Liver (tissue), 9 donors: ENCODE results near the gene IL26. TPM values are rescaled to one million over a fixed set of nuclear protein-coding genes. Genes with fewer than 3 reads are reported as not detected.

Experiments used
- DNase-seq: peaks from one replicate; pipeline ENCODE4 v3.0.0-alpha.2; 2017; ENCODE audit warnings: low spot score
- H3K27ac ChIP-seq, 2 donors: one replicate each; pipeline ENCODE4 v1.7.0; 2013; ENCODE audit warnings: inconsistent platforms in 2 of 2, low read length in 2 of 2, control low read depth in 1 of 2, low read depth in 1 of 2, mild to moderate bottlenecking in 1 of 2
- H3K27me3 ChIP-seq, 4 donors: one replicate each; pipeline versions ENCODE4 v1.6.1 to v1.7.0; 2013; ENCODE audit warnings: low read length in 3 of 4, inconsistent platforms in 1 of 4, mild to moderate bottlenecking in 1 of 4, moderate library complexity in 1 of 4; ENCODE audit not compliant: control insufficient read depth in 4 of 4, insufficient read depth in 4 of 4
- H3K36me3 ChIP-seq, 4 donors: one replicate each; pipeline versions ENCODE4 v1.6.1 to v1.7.0; 2013; ENCODE audit warnings: low read length in 3 of 4, mild to moderate bottlenecking in 3 of 4, low read depth in 1 of 4, moderate library complexity in 1 of 4; ENCODE audit not compliant: control insufficient read depth in 4 of 4, insufficient read depth in 3 of 4
- H3K4me1 ChIP-seq, 4 donors: one replicate each; pipeline versions ENCODE4 v1.6.1 to v1.7.0; 2013; ENCODE audit warnings: low read length in 3 of 4, mild to moderate bottlenecking in 3 of 4, moderate library complexity in 1 of 4; ENCODE audit not compliant: control insufficient read depth in 4 of 4, insufficient read depth in 4 of 4
- H3K4me3 ChIP-seq, 3 donors: one replicate each; pipeline versions ENCODE4 v1.6.1 to v1.7.0; 2013; ENCODE audit warnings: low read length in 3 of 3, control low read depth in 1 of 3, low read depth in 1 of 3, mild to moderate bottlenecking in 1 of 3
- H3K9ac ChIP-seq, 2 donors: one replicate each; pipeline ENCODE4 v1.7.0; 2013; ENCODE audit warnings: low read length in 2 of 2, mild to moderate bottlenecking in 2 of 2, moderate library complexity in 2 of 2, control low read depth in 1 of 2, low read depth in 1 of 2
- H3K9me3 ChIP-seq, 4 donors: one replicate each; pipeline versions ENCODE4 v1.6.1 to v1.7.0; 2013; ENCODE audit warnings: low read length in 3 of 4; ENCODE audit not compliant: control insufficient read depth in 4 of 4
- EGR1 ChIP-seq, 2 donors: IDR thresholded peaks; 2 replicates each; pipeline ENCODE4 v1.6.1; 2016 to 2018; ENCODE audit warnings: antibody characterized with exemption in 2 of 2, low read depth in 2 of 2
- FOXA1 ChIP-seq: IDR thresholded peaks from 2 replicates; pipeline ENCODE4 v1.6.1; 2016; ENCODE audit warnings: antibody characterized with exemption
- FOXA2 ChIP-seq: IDR thresholded peaks from 2 replicates; pipeline ENCODE4 v1.6.1; 2016; ENCODE audit warnings: antibody characterized with exemption
- HNF4A ChIP-seq, 2 donors: conservative IDR thresholded peaks; 2 replicates each; pipeline ENCODE4 v1.6.1; 2016; ENCODE audit warnings: antibody characterized with exemption in 2 of 2, mild to moderate bottlenecking in 2 of 2
- HNF4G ChIP-seq: IDR thresholded peaks from 2 replicates; pipeline ENCODE4 v1.6.1; 2016; ENCODE audit warnings: antibody characterized with exemption
- JUND ChIP-seq, 2 donors: IDR thresholded peaks; 2 replicates each; pipeline ENCODE4 v1.6.1; 2016; ENCODE audit warnings: antibody characterized with exemption in 2 of 2
- MAX ChIP-seq: IDR thresholded peaks from 2 replicates; pipeline ENCODE4 v1.6.1; 2016; ENCODE audit warnings: antibody characterized with exemption
- NR2F2 ChIP-seq: IDR thresholded peaks from 2 replicates; pipeline ENCODE4 v1.6.1; 2016; ENCODE audit warnings: antibody characterized with exemption
- RAD21 ChIP-seq, 2 donors: IDR thresholded peaks; 2 replicates each; pipeline ENCODE4 v1.6.1; 2016; ENCODE audit warnings: antibody characterized with exemption in 2 of 2, mild to moderate bottlenecking in 2 of 2
- RXRA ChIP-seq, 2 donors: IDR thresholded peaks; 2 replicates each; pipeline ENCODE4 v1.6.1; 2017 to 2018; ENCODE audit warnings: antibody characterized with exemption in 2 of 2, mild to moderate bottlenecking in 1 of 2
- SP1 ChIP-seq: IDR thresholded peaks from 2 replicates; pipeline ENCODE4 v1.6.1; 2018; ENCODE audit warnings: antibody characterized with exemption, mild to moderate bottlenecking
- YY1 ChIP-seq: IDR thresholded peaks from 2 replicates; pipeline ENCODE4 v1.6.1; 2016; ENCODE audit warnings: antibody characterized with exemption, mild to moderate bottlenecking
- WGBS: extraction: QIAGEN DNeasy Blood & Tissue Kit; methylation state at CpG from one replicate; pipeline ENCODE4 v1.1.7; 2013; 5-methylcytosine and 5-hydroxymethylcytosine counted together
- polyA plus RNA-seq, 2 donors: library from polyadenylated mRNA; stranded (reverse) in 1 of 2; unstranded in 1 of 2; fragments of 200-250 nt in 1 of 2; fragments of >200 nt in 1 of 2; fragmentation: Nextera tagmentation in 1 of 2; extraction: Ambion mirVana in 1 of 2; gene quantifications; one replicate each; pipeline versions ENCODE4 v1.2.1 to v1.2.3, GENCODE V29; 2013 to 2015
- total RNA-seq, 2 donors: library from RNA; depleted of rRNA; stranded (reverse); fragments of >200 nt; gene quantifications; one replicate each; pipeline ENCODE4 v1.2.3, GENCODE V29; 2014
- TF ChIP-seq, protein P1 (sequence below): IDR thresholded peaks from 2 replicates; pipeline ENCODE4 v1.6.1; 2016; ENCODE audit warnings: antibody characterized with exemption
- TF ChIP-seq, protein P2 (sequence below): fragments of 150-350 bp; IDR thresholded peaks from 2 replicates; pipeline ENCODE4 v1.5.1; 2017; ENCODE audit warnings: improper control_type of control experiment, low read depth, low read length; ENCODE audit not compliant: missing input control
- TF ChIP-seq, protein P3 (sequence below): IDR thresholded peaks from 2 replicates; pipeline ENCODE4 v1.6.1; 2016; ENCODE audit warnings: antibody characterized with exemption
- TF ChIP-seq, protein P4 (sequence below): IDR thresholded peaks from 2 replicates; pipeline ENCODE4 v1.6.1; 2016; ENCODE audit warnings: antibody characterized with exemption, mild to moderate bottlenecking
- donor health status: healthy.
- donor health status: healthy.
- donor health status: healthy.
- donor health status: healthy.
- donor health status: healthy.

The IL26 gene
- total and polyA plus RNA-seq, 4 donors: not detected

DNA sequence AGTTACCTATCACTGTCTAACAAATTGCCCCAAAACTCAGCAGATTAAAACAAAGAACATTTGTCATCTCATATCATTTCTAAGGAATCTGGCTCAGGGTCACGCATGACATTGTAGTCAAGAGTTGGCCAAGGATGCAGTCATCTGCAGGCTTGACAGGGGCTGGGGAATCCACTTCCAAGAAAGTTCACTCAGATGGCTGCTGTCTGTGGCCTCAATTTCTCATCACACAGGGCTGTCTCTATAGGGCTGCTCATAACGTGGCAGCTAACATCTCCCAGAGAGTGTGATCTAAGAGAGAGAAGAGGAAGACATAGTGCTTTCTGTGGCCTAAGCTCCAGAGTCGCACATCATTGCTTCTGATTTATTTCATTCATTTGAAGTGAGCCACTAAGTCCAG lies 44.7 kb upstream of the IL26 start:
- H3K4me1 ChIP-seq: no peaks in the 10 kb centered on the region
- H3K27me3 ChIP-seq: no peaks in the 10 kb centered on the region
- no peaks in the 10 kb centered on the region for H3K9me3 ChIP-seq
- H3K4me3 ChIP-seq: no peak overlapping the region
- 90% methylated on average over 3 of the region's 3 CpGs for WGBS
- H3K9ac ChIP-seq: no peak overlapping the region
- H3K36me3 ChIP-seq: no peaks in the 10 kb centered on the region
- TF ChIP-seq, protein P1, sequence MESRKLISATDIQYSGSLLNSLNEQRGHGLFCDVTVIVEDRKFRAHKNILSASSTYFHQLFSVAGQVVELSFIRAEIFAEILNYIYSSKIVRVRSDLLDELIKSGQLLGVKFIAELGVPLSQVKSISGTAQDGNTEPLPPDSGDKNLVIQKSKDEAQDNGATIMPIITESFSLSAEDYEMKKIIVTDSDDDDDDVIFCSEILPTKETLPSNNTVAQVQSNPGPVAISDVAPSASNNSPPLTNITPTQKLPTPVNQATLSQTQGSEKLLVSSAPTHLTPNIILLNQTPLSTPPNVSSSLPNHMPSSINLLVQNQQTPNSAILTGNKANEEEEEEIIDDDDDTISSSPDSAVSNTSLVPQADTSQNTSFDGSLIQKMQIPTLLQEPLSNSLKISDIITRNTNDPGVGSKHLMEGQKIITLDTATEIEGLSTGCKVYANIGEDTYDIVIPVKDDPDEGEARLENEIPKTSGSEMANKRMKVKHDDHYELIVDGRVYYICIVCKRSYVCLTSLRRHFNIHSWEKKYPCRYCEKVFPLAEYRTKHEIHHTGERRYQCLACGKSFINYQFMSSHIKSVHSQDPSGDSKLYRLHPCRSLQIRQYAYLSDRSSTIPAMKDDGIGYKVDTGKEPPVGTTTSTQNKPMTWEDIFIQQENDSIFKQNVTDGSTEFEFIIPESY: no peak
- TF ChIP-seq FOXA1 (no peak), EGR1 (IDR thresholded peaks at IDR 0.05; ENCODE audit: low read depth in 2 of 2) (no peak), FOXA2 (no peak), MAX (no peak), YY1 (no peak), RXRA (IDR thresholded peaks at IDR 0.05) (no peak), NR2F2 (no peak), JUND (IDR thresholded peaks at IDR 0.05) (no peak), HNF4A (conservative IDR thresholded peaks at IDR 0.05) (no peak), RAD21 (IDR thresholded peaks at IDR 0.05) (no peak), HNF4G (no peak), SP1 (no peak)
- TF ChIP-seq, protein P2, sequence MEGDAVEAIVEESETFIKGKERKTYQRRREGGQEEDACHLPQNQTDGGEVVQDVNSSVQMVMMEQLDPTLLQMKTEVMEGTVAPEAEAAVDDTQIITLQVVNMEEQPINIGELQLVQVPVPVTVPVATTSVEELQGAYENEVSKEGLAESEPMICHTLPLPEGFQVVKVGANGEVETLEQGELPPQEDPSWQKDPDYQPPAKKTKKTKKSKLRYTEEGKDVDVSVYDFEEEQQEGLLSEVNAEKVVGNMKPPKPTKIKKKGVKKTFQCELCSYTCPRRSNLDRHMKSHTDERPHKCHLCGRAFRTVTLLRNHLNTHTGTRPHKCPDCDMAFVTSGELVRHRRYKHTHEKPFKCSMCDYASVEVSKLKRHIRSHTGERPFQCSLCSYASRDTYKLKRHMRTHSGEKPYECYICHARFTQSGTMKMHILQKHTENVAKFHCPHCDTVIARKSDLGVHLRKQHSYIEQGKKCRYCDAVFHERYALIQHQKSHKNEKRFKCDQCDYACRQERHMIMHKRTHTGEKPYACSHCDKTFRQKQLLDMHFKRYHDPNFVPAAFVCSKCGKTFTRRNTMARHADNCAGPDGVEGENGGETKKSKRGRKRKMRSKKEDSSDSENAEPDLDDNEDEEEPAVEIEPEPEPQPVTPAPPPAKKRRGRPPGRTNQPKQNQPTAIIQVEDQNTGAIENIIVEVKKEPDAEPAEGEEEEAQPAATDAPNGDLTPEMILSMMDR: no peak
- TF ChIP-seq, protein P3, sequence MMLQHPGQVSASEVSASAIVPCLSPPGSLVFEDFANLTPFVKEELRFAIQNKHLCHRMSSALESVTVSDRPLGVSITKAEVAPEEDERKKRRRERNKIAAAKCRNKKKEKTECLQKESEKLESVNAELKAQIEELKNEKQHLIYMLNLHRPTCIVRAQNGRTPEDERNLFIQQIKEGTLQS: no peak
- no peak for DNase-seq
- no peak overlapping the region for H3K27ac ChIP-seq

DNA sequence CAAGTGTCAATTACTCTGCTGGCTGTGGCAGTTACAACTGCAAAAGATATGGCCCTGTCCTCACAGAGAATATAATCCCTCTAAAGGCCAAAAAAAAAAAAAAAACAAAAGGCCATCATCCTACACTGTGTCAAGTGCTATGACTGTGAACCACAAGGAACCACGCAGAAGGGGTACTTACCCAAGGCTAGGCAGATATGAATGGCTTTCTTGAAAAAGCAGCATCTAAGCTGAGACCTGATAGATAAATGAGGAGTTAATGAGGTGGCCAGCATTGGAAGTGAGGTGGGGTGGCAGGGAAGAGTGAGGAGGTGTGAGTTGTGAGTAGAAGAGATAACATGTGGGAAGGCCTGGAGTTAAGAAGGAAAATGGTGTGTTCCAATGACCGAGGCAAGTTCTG lies 44.2 kb upstream of the IL26 start:
- 90% methylated on average over 2 of the region's 2 CpGs for WGBS
- Histone ChIP-seq H3K4me1 (no peaks in the 10 kb centered on the region), H3K9me3 (no peaks in the 10 kb centered on the region), H3K27ac (no peak overlapping the region), H3K9ac (no peak overlapping the region), H3K4me3 (no peak overlapping the region), H3K36me3 (no peaks in the 10 kb centered on the region), H3K27me3 (no peaks in the 10 kb centered on the region)
- DNase-seq: no peak
- TF ChIP-seq RXRA (IDR thresholded peaks at IDR 0.05): no peak
- TF ChIP-seq HNF4G: no peak
- TF ChIP-seq JUND (IDR thresholded peaks at IDR 0.05): no peak
- TF ChIP-seq, protein P3: no peak
- no peak for TF ChIP-seq RAD21 (IDR thresholded peaks at IDR 0.05)
- TF ChIP-seq, protein P1: no peak
- TF ChIP-seq SP1: no peak
- no peak for TF ChIP-seq YY1
- no peak for TF ChIP-seq FOXA2
- TF ChIP-seq MAX: no peak
- TF ChIP-seq, protein P2: no peak
- TF ChIP-seq FOXA1: no peak
- TF ChIP-seq NR2F2: no peak
- no peak for TF ChIP-seq EGR1 (IDR thresholded peaks at IDR 0.05; ENCODE audit: low read depth in 2 of 2)
- TF ChIP-seq, protein P4, sequence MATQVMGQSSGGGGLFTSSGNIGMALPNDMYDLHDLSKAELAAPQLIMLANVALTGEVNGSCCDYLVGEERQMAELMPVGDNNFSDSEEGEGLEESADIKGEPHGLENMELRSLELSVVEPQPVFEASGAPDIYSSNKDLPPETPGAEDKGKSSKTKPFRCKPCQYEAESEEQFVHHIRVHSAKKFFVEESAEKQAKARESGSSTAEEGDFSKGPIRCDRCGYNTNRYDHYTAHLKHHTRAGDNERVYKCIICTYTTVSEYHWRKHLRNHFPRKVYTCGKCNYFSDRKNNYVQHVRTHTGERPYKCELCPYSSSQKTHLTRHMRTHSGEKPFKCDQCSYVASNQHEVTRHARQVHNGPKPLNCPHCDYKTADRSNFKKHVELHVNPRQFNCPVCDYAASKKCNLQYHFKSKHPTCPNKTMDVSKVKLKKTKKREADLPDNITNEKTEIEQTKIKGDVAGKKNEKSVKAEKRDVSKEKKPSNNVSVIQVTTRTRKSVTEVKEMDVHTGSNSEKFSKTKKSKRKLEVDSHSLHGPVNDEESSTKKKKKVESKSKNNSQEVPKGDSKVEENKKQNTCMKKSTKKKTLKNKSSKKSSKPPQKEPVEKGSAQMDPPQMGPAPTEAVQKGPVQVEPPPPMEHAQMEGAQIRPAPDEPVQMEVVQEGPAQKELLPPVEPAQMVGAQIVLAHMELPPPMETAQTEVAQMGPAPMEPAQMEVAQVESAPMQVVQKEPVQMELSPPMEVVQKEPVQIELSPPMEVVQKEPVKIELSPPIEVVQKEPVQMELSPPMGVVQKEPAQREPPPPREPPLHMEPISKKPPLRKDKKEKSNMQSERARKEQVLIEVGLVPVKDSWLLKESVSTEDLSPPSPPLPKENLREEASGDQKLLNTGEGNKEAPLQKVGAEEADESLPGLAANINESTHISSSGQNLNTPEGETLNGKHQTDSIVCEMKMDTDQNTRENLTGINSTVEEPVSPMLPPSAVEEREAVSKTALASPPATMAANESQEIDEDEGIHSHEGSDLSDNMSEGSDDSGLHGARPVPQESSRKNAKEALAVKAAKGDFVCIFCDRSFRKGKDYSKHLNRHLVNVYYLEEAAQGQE: no peak
